Right cardiac atrium (tissue), 5 donors: ENCODE measurements around the gene SQSTM1. TPM values are rescaled to one million over a fixed set of nuclear protein-coding genes. Genes with fewer than 3 reads are reported as not detected.
A peak's percentile ranks its signal among the peaks of the same experiment; 100 is the strongest.

Experiments used
- ATAC-seq, 2 donors: fragments of 200-7000 bp; cut with Tn5 transposase; one replicate each; pipeline versions ENCODE4 v1.8.0 to v1.9.1; 2020; ENCODE audit warnings: moderate library complexity in 2 of 2, mild to moderate bottlenecking in 1 of 2
- DNase-seq, 3 donors: peaks; one replicate each; pipeline ENCODE4 v3.0.0-alpha.2; 2020
- H3K27ac ChIP-seq: one replicate; pipeline ENCODE4 v1.5.1; 2013; ENCODE audit warnings: mild to moderate bottlenecking, low read length, control low read depth, moderate library complexity
- H3K27me3 ChIP-seq: one replicate; pipeline ENCODE4 v1.6.1; 2013; ENCODE audit not compliant: control insufficient read depth, insufficient read depth
- H3K4me1 ChIP-seq: one replicate; pipeline ENCODE4 v1.6.1; 2013; ENCODE audit warnings: low read length; ENCODE audit not compliant: control insufficient read depth, insufficient read depth
- H3K4me3 ChIP-seq: one replicate; pipeline ENCODE4 v1.5.1; 2013; ENCODE audit warnings: low read length, control low read depth
- H3K9me3 ChIP-seq: one replicate; pipeline ENCODE4 v1.6.1; 2013; ENCODE audit warnings: low read length; ENCODE audit not compliant: control insufficient read depth
- WGBS: extraction: QIAGEN DNeasy Blood & Tissue Kit; methylation state at CpG from one replicate; pipeline ENCODE4 v1.1.7; 2013; 5-methylcytosine and 5-hydroxymethylcytosine counted together
- intact Hi-C, 4 donors: fragments of 100-400 bp; cut with DNase I; formaldehyde crosslinking; loops; one replicate each; pipeline versions ENCODE4 v1.11.0 to v1.14.0; 2022 to 2023
- polyA plus RNA-seq: library from polyadenylated mRNA; stranded (reverse); fragments of 200-250 nt; gene quantifications from one replicate; pipeline ENCODE4 v1.2.3, GENCODE V29; 2013
- total RNA-seq, 4 donors: library from RNA; stranded (reverse); fragmentation: NEBNext Ultra II Directional; extraction: Animal tissue kit (Norgen Biotek cat#: 25700); gene quantifications; one replicate each; pipeline ENCODE4 v1.2.1, GENCODE V29; 2021
- donor health status: healthy with polysubstance abuse.
- donor health status: DM: no; HTN: yes; CAD: no.
- donor health status: DM: no; HTN: no; CAD: no.
- donor health status: DM: no; HTN: yes; CAD: no; lungs with severe emphysema.
- donor health status: DM: yes; HTN: yes; CAD: no.

SQSTM1 gene
- total and polyA plus RNA-seq, 5 donors = 257 to 406 (median 349) TPM

DNA sequence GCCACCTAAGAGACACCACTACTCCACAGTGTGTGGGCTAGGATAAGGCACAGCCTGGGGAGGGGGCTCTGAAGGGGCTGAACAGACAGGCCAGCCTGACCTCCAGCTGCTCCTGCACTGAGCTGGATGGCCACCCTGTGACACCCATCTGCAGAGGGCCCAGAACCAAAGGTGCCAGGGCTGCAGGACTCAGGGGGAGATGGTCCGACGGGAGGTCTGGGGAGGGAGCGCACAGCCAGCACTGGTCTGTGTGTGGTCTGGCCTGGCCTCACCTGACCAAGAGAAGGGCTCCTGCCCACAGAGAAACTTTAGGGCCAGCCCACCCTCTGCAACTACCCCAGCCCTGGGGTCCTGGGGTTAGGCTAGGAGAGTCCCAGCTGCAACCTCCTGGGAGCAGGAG, 26.1 kb upstream of the SQSTM1 start:
- DNase-seq (peak in 2 of 3 donors; percentile 54 to 62), ATAC-seq (no peak)
- intact Hi-C loops = loop anchor here in 1 of 4 donors (2.0 kb wide), 1 partner anchor 62 kb away; the partner anchor contains the start of gene MAML1
- H3K27me3 ChIP-seq = no peaks in the 10 kb centered on the region
- no peaks in the 10 kb centered on the region for H3K9me3 ChIP-seq
- peak overlapping the region; percentile 5 for H3K27ac ChIP-seq
- WGBS = 72% methylated on average over 3 of the region's 3 CpGs
- peaks cover 16% of the 10 kb centered on the region for H3K4me1 ChIP-seq
- H3K4me3 ChIP-seq = no peak overlapping the region

DNA sequence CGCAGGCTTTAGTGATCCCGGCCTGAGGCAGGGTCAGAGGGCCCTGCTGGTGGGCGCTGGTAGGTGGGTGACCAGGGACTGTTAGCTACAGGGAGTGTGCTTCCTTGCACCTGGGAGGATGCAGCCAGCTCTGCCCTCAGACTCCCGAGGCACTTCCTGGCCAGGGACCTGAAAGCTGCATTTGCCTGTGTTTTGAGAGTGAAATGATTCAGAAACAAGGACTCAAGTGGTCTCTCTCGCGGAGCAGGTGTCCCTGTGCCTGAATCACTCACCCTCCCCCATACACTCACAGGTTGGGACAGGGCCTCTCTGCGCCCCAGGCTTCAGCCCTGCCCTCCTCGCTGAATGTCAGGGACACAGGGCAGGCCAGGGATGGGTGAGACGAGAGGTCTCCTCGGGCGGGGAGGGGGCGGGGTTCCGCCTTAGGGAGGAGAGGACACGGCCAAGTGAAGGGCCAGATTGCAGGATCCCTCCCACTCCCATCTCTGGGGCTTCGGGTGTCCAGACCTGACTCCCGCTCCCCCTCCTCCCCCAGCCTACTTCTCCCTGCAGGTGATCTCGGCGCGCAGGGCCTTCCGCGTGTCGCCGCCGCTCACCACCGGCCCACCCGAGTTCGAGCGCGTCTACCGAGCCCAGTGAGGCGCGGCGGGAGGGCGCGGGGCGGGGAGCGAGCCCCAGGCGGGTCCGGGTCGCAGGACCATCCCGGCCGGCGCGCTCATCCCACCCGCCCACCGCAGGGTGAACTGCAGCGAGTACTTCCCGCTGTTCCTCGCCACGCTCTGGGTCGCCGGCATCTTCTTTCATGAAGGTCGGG, 25.4 kb upstream of the SQSTM1 start:
- Histone ChIP-seq H3K9me3 (no peaks in the 10 kb centered on the region), H3K4me1 (peaks cover 16% of the 10 kb centered on the region), H3K27ac (no peak overlapping the region), H3K4me3 (peak overlapping the region; percentile 57), H3K27me3 (no peaks in the 10 kb centered on the region)
- ATAC-seq = peak in 1 of 2 donors; percentile 1
- peak in 2 of 3 donors; percentile 72 to 77 for DNase-seq
- intact Hi-C loops = loop anchor here in 2 of 4 donors (2.0 to 5.0 kb wide), 2 partner anchors 33 to 62 kb away; partner anchors contain the start of gene MAML1 (in 1 of the 2)
- WGBS = 10% methylated on average over 53 of the region's 53 CpGs

DNA sequence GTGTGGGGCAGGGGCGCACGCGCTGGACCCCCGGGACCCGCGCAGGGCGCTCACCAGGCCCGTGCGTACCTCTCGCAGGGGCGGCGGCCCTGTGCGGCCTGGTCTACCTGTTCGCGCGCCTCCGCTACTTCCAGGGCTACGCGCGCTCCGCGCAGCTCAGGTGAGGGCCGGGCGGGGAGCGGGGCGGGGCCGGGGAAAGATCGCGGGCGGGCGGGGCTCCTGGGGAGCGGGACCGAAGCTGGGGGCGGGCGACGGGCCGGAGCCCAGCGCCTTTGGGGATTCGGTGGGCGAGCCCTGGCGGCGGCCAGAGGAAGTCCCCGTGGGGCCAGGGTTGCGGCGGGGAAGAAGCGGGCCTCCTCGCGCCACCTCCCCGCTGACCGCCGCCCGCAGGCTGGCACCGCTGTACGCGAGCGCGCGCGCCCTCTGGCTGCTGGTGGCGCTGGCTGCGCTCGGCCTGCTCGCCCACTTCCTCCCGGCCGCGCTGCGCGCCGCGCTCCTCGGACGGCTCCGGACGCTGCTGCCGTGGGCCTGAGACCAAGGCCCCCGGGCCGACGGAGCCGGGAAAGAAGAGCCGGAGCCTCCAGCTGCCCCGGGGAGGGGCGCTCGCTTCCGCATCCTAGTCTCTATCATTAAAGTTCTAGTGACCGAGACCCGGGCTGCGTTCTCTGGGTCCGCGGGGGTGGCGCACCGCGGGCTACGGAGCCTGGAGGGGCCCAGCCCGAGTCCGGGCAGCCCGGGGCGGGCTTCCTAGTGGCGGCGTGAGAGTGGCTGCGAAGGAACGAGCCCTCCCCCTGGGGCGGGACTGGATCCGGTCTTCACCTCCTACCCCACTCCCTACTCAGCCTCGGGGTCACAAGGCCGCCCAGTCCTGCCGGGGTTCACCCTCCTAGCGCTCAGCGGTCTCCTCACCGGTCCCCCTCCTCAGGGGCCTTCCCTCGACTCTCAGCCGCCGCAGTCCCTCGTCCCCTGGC, 24.6 kb upstream of the SQSTM1 start:
- intact Hi-C loops = loop anchor here in 2 of 4 donors (1.0 to 5.0 kb wide), 3 partner anchors 33 to 63 kb away; partner anchors contain the start of gene MAML1 (in 1 of the 2)
- WGBS = 3% methylated on average over 113 of the region's 113 CpGs
- H3K4me3 ChIP-seq = peak overlapping the region; percentile 57
- H3K9me3 ChIP-seq = no peaks in the 10 kb centered on the region
- H3K4me1 ChIP-seq = peaks cover 16% of the 10 kb centered on the region
- DNase-seq = peak; percentile 87 to 94 (median 93)
- ATAC-seq = peak; percentile 62 to 68
- H3K27ac ChIP-seq = peak overlapping the region; percentile 10
- no peaks in the 10 kb centered on the region for H3K27me3 ChIP-seq

DNA sequence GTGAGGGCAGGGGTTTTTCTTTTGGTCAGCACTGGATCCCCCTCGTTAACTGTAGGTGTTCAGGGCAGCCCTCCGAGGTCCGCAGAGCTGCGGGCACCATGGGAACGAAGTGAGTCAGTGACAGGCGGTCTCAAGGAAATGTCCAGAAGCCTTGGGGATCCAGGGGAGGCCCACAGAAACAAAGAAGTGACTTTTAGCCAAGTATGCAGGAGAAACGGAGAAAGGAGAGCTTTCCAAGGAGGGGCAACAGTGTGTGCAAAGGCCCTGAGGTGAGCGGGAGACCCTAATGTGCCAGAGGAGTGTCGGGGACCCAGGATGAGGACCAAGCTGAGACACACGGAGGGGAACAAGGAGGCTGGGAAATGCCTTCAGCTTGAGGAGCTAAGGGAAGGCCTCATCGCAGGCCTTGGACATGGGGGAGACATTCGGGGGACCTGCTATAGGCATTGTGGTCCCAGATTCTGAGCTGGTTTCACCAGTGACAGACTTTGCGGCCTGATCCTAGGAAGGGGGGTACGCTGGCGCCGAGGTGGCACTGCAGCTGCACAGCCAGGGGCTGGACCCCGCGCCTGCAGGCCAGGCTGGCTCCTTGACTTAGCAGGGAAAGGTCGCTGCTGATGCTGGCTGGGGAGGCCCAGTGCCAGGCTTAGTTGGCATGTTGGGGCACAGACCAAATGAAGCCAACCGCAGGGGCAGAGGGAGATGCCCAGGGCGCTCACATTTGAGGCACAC, 23.7 kb upstream of the SQSTM1 start:
- H3K4me3 ChIP-seq = no peak overlapping the region
- WGBS = 87% methylated on average over 21 of the region's 21 CpGs
- intact Hi-C loops = loop anchor here in 2 of 4 donors (1.0 to 5.0 kb wide), 2 partner anchors 34 to 35 kb away; no protein-coding TSS in a partner anchor
- no peak overlapping the region for H3K27ac ChIP-seq
- H3K4me1 ChIP-seq = peaks cover 16% of the 10 kb centered on the region
- no peaks in the 10 kb centered on the region for H3K27me3 ChIP-seq
- no peaks in the 10 kb centered on the region for H3K9me3 ChIP-seq
- DNase-seq = peak in 2 of 3 donors; percentile 53 to 74
- no peak for ATAC-seq

DNA sequence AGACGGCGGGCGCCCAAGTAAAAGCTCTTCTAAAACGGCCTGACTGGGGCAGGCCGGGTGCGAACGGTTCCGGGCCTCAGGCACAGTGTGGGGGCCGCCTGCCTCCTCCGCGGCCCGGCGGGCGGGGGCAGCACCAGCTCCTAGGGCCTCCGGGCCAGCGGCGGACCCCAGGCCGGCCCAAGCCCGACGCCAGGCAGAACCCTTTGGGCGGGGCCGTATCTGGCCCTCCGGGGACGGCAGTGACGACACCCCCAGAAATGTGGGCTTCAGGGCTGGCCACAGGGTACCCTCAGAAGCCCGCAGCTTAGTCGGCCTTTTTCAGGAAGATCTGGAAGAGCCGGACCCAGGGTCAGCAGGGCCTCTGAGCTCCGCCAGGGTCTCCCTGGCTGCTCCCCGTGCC, 23.0 kb upstream of the SQSTM1 start:
- Histone ChIP-seq H3K9me3 (no peaks in the 10 kb centered on the region), H3K4me3 (no peak overlapping the region), H3K27me3 (no peaks in the 10 kb centered on the region), H3K4me1 (peaks cover 12% of the 10 kb centered on the region), H3K27ac (no peak overlapping the region)
- ATAC-seq = no peak
- 96% methylated on average over 30 of the region's 30 CpGs for WGBS
- peak in 2 of 3 donors; percentile 55 to 68 for DNase-seq
- intact Hi-C loops = loop anchor here in 1 of 4 donors (5.0 kb wide), 1 partner anchor 35 kb away; no protein-coding TSS in a partner anchor

DNA sequence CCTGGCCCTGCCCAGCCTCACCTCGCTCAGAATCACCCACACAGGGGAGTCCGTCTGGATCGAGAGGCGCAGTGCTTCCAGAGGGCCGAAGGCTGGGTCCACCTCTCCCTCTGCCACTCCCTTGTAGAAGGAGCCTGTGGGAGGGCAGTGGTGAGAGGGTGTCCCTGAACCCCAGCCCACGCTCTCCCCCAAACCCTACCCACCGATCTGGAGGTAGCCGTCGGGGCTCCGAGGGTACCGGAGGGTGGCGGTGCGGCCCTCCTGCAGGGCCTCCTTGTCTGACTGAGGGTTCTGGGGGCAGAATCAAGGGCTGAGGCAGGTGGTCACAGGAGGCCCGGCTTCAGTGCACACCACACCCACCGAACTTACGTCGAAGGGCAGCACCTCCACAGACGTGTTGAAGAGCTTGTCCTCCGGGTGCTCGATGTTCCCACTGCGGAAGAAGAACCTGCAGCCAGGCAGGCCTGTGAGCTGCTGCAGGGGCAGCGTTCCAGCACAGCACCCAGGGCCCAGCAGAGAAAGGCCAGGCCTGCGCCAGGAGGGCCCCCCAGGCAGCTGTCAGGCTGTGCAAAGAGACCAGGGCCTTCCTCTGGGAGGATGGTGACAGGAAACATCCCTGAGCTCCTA, 22.4 kb upstream of the SQSTM1 start:
- Histone ChIP-seq H3K27me3 (no peaks in the 10 kb centered on the region), H3K4me3 (no peak overlapping the region), H3K27ac (no peak overlapping the region), H3K4me1 (peaks cover 10% of the 10 kb centered on the region), H3K9me3 (no peaks in the 10 kb centered on the region)
- DNase-seq = peak in 2 of 3 donors; percentile 40 to 43
- WGBS = 95% methylated on average over 23 of the region's 23 CpGs
- ATAC-seq = no peak
- intact Hi-C loops = loop anchor here in 1 of 4 donors (5.0 kb wide), 1 partner anchor 36 kb away; no protein-coding TSS in a partner anchor

DNA sequence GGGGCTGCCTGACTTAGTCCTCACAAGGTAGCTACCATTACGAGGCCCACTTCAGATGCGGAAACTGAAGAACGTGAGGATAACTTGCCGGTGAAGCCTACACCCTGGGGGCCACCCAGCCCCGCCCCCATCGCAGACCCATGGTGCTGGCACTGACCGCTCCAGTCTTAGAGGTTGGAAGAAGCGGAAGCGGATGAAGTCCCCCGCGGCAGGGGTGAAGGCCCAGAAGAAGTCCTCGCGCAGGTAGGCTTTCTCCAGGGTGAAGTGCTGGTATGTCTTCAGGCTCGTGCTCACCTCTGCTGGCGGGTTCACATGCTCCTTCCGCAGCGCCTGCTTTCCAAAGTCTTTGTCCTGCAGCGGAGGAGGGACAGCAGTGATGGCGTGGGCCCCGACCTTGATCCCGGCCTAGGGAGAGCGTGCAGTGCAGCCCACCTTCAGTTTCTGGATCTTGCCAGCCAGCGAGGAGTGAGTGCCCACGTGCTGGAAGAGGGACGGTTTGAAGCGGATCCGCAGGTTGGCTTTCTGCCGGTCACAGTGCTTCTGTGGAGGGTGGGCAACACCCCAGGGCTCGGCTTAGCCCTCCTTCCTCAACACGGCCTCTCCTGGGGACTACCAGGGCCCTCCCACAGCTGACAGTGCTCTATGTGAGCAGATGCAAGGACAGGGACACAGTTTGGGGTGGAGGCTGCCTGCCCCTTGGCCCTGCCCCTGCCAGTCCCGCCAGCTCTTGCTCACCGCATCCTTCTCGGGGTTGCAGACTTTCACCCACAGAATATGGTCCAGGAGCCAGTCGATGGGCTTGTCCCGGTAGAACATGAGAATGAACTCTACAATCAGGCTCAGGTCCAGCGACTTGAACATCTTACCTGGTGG, 21.7 kb upstream of the SQSTM1 start:
- WGBS = 94% methylated on average over 36 of the region's 36 CpGs
- Histone ChIP-seq H3K27ac (no peak overlapping the region), H3K9me3 (no peaks in the 10 kb centered on the region), H3K4me1 (peaks cover 7% of the 10 kb centered on the region), H3K4me3 (no peak overlapping the region), H3K27me3 (no peaks in the 10 kb centered on the region)
- peak in 2 of 3 donors; percentile 59 to 61 for DNase-seq
- ATAC-seq = no peak
- intact Hi-C loops = loop anchor here in 1 of 4 donors (5.0 kb wide), 1 partner anchor 37 kb away; no protein-coding TSS in a partner anchor

DNA sequence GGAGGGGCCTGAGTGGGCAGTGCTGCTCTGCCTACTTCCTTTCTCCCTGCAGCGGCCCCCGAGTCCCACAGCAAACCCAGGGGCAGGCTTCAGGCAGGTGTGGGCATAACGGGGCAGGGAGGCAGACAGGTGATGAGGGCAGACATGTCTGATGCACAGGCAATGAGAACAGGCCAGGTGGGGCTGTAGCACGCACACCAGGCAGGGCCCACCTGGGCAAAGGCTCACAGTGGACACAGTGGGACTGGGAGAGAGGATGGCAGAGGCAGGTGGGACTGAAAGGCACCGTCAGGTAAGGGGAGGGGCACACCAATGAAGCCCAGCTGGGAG, 21.1 kb upstream of the SQSTM1 start:
- ATAC-seq (no peak), DNase-seq (peak in 2 of 3 donors; percentile 32 to 41)
- H3K27ac ChIP-seq = no peak overlapping the region
- H3K27me3 ChIP-seq = no peaks in the 10 kb centered on the region
- H3K9me3 ChIP-seq = no peaks in the 10 kb centered on the region
- intact Hi-C loops = loop anchor here in 1 of 4 donors (5.0 kb wide), 1 partner anchor 37 kb away; no protein-coding TSS in a partner anchor
- WGBS = 91% methylated on average over 5 of the region's 5 CpGs
- no peak overlapping the region for H3K4me3 ChIP-seq
- H3K4me1 ChIP-seq = peaks cover 3% of the 10 kb centered on the region

DNA sequence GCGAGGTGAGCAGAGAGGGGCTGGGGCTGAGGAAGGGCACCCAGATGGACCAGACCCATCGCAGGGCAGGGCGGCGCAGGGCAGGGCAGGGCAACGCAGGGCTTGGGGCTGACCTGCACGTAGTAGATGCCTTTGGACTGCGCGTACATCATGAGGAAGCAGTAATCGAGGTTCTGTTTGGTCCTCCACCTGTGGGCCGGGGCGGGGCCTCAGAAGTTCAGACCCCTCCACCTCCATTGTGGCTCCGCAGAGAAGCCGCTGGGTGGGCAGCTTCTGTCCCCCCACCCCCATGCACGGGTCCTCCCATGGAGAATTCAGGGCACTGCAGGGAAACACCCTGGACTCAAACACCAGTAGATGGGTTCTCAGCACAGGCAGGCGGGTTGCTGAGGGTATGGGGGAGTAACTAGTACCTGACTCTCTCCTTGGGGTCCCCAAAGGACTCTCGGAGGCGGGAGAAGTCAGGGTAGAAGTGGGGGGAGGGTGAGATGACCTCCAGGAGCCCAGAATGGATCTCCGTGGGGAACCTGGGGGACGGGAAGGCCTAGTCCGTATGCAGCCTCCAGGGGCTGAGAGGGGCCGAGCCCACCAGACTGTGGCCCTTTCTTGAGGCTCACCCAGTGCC, 20.5 kb upstream of the SQSTM1 start:
- peaks cover 5% of the 10 kb centered on the region for H3K4me1 ChIP-seq
- ATAC-seq (no peak), DNase-seq (peak in 2 of 3 donors; percentile 41 to 44)
- H3K9me3 ChIP-seq = no peaks in the 10 kb centered on the region
- 93% methylated on average over 21 of the region's 21 CpGs for WGBS
- intact Hi-C loops = no loop called here
- H3K27me3 ChIP-seq = no peaks in the 10 kb centered on the region
- H3K4me3 ChIP-seq = no peak overlapping the region
- no peak overlapping the region for H3K27ac ChIP-seq
